Measurements from ENCODE around the gene PHACTR2.

PHACTR2 gene

DNA sequence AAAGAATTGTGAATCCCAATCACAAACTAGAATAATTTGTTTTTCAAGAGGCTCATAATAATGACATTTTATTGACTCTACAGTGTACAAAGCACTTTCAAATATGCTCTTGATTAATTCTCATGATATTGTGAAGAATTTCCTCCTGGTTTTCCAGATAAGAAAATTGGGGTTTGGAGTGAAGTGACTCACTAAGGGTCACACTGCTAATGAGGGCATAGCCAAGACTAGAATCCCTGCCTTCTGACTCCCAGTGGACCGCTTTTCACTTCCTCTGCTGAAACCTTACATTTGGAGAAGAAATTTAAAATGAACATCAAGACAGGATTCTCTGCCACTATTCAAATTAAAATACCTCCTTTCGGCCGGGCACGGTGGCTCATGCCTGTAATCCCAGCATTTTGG is 127.1 kb downstream of the PHACTR2 start:
- TF ChIP-seq, protein P1, sequence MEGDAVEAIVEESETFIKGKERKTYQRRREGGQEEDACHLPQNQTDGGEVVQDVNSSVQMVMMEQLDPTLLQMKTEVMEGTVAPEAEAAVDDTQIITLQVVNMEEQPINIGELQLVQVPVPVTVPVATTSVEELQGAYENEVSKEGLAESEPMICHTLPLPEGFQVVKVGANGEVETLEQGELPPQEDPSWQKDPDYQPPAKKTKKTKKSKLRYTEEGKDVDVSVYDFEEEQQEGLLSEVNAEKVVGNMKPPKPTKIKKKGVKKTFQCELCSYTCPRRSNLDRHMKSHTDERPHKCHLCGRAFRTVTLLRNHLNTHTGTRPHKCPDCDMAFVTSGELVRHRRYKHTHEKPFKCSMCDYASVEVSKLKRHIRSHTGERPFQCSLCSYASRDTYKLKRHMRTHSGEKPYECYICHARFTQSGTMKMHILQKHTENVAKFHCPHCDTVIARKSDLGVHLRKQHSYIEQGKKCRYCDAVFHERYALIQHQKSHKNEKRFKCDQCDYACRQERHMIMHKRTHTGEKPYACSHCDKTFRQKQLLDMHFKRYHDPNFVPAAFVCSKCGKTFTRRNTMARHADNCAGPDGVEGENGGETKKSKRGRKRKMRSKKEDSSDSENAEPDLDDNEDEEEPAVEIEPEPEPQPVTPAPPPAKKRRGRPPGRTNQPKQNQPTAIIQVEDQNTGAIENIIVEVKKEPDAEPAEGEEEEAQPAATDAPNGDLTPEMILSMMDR (IDR thresholded peaks at IDR 0.05; ENCODE audit: low read depth, low read length), result no peak
- H3K4me3 ChIP-seq (ENCODE audit: low read depth, low read length), result no peak overlapping the region

DNA sequence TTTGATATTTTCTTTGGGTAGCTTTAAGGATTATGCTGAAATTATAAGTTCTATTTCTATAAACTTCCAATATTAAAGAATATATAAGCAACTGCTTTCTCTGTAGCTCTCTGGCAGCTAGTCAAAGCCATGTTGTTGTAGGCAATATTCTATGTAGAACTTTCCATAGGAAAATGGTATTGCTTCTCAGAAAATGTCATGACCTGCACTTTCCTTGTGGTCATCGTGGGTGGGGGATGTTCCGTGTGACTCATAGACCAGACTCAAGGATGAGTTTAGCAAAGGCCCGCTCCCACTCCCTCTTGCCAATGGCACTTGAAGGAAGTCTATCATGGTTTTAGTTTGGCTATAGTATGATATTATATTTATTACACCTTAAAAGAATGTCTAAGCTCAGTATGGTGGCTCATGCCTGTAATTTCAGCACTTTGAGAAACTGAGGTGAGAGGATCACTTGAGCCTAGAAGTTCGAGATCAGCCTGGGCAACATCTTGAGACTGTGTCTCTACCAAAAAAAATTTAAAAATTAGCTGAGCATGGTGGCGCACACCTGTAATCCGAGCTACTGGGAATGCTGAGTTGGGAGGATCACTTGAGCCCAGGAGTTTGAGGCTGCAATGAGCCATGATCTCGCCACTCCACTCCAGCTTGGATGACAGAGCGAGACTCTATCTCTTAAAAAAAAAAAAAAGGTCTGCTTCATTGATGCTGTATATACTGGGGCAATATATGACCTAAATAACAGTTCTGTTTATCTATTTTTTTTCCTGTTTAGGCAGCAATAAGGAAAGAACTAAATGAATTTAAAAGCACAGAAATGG is 128.7 kb downstream of the PHACTR2 start:
- TF ChIP-seq, protein P1 (IDR thresholded peaks at IDR 0.05; ENCODE audit: low read depth, low read length), result no peak
- no peak overlapping the region for H3K4me3 ChIP-seq (ENCODE audit: low read depth, low read length)

DNA sequence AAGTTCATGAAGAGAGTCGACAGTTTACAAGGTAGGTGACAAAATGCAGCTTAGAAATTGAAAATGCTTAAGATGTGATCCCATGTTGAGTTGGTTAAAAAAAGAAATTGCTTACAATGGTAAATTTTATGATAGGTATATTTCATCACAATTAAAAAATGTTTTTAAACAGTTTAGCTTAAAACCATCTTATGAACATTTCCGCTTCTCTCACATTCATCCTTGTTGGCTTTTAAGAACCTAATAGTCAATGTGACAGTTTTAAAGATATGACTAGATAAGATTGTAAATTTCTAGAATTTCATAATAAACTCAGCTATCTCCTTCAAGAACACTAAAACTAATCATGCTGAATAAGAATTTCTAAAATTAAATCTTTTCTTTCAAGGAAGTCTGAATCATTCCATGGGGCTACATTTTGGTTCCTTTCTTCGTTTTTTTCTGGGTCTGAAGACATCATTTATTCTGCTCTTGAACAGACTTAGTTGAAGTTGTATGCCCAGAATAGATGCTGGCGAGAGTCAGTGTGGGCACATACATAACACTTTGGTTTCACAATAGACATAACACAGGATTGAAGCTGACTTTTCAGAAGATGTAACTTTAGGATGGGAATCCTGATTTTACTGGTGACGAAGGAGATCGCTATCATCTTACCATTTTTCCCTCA is 129.5 kb downstream of the PHACTR2 start:
- H3K4me3 ChIP-seq (ENCODE audit: low read depth, low read length), result no peak overlapping the region
- TF ChIP-seq, protein P1 (IDR thresholded peaks at IDR 0.05; ENCODE audit: low read depth, low read length), result no peak

DNA sequence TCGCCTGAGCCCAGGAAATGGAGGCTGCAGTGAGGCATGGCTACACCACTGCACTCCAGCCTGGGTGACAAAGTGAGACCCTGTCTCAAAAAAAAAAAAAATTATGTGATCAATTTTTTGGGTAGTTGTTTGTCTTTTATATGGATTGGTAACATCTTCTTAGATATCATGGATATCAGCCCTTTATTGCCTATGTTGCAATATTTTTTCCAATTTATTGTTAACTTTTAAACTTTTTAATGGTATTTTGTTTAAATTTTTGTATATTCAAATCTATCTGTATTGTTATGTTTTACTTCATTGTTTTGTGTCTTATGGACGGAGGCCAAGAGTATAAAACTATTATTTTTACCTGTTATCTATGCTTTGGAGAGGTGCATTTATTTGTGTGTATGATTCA is 133.0 kb downstream of the PHACTR2 start:
- TF ChIP-seq, protein P1 (IDR thresholded peaks at IDR 0.05; ENCODE audit: low read depth, low read length), result no peak
- no peak overlapping the region for H3K4me3 ChIP-seq (ENCODE audit: low read depth, low read length)

DNA sequence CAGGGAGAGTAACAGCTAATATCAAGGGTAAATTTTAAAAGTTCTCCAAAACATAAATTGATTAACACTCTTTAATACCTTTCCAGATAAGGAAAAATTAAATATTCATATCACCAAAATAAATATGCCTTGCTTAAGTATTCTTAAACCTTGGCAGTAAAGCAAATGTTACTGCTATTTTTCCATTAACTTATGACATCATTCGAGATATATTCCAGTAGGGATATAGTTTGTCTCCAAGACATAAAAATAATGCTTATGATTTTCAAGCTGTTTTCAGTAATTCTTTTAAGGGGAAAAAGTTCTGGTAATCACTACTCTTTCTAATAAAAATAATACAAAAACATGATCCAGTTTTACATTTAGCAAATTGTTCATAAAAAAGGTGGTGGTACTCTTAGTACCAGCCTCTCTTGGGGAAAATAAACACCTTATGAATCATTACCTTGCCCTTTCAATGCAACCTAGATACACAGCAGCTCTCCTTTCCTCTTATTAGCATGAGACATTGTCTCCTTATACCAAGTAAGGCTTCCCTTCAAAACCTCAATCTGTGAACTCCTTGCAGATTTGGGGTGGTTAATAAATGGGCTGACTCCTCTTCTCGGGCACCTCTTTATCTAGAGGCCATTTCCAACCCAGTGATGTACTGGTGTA is 133.9 kb downstream of the PHACTR2 start:
- H3K4me3 ChIP-seq (ENCODE audit: low read depth, low read length), result no peak overlapping the region
- TF ChIP-seq, protein P1 (IDR thresholded peaks at IDR 0.05; ENCODE audit: low read depth, low read length), result no peak

DNA sequence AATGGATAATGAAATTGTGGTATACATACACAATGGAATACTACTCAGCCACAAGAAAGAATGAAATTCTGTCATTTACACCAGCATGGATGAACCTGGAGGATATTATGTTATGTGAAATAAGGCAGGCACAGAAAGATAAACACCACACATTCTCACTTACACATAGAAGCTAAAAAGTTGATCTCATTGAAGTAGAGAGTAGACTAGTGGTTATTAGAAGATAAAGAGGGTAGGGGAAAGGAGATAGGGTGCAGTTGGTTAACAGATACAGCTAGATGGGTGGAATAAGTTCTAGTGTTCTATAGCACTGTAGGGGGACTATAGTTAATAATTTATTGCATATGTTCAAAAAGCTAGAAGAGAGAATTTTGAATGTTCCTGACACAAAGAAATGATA is 139.9 kb downstream of the PHACTR2 start:
- TF ChIP-seq, protein P1 (IDR thresholded peaks at IDR 0.05; ENCODE audit: low read depth, low read length), result no peak
- H3K4me3 ChIP-seq (ENCODE audit: low read depth, low read length), result no peak overlapping the region

DNA sequence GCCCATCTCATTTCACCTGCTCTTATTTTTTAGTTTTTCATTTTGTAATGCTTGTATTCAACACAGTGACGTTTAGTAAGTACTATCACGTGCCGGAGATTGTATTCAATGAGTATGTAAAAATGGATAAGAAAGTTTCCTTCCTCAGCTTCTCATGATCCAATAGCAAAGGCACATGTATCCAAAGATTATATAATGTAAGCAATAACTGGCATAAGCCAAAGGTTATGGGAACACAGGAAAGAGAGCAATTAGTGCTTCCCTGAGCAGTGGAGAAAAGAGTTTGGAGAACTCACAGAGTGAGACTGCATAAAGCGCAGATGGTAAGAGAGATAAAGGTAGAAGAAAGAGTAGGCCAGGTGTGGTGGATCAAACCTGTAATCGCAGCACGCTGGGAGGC is 143.6 kb downstream of the PHACTR2 start:
- H3K4me3 ChIP-seq (ENCODE audit: low read depth, low read length), result no peak overlapping the region
- TF ChIP-seq, protein P1 (IDR thresholded peaks at IDR 0.05; ENCODE audit: low read depth, low read length), result no peak

Data from WI38 (cell line).